LNCAP (cell line): Measurements from ENCODE around the gene PTPRM.

Experiments
- TF ChIP-seq, protein P1 (sequence below): fragments of 450-650 bp; IDR thresholded peaks from 2 replicates; pipeline ENCODE4 v1.5.1; 2017; ENCODE audit warnings: mild to moderate bottlenecking

PTPRM gene

DNA sequence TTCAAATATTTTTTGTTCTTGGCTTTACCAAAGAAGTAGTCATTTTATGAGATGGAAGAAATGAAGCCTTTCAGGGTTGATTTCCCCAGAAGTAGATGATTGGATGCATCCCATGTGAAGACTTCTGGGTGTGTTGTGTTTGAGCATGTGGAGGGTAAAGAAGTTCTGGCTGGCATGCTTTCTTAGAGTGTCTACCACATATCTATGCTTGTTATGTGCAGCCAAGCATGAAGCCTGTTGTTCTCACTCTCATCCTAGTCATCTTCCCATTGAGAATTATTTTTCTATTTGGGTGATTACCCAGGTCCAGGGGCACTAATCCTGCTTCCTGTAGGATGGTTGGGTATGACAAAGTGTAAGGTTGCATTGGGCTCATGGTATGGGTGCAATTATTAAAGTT is 472.9 kb downstream of the PTPRM start:
- TF ChIP-seq, protein P1, sequence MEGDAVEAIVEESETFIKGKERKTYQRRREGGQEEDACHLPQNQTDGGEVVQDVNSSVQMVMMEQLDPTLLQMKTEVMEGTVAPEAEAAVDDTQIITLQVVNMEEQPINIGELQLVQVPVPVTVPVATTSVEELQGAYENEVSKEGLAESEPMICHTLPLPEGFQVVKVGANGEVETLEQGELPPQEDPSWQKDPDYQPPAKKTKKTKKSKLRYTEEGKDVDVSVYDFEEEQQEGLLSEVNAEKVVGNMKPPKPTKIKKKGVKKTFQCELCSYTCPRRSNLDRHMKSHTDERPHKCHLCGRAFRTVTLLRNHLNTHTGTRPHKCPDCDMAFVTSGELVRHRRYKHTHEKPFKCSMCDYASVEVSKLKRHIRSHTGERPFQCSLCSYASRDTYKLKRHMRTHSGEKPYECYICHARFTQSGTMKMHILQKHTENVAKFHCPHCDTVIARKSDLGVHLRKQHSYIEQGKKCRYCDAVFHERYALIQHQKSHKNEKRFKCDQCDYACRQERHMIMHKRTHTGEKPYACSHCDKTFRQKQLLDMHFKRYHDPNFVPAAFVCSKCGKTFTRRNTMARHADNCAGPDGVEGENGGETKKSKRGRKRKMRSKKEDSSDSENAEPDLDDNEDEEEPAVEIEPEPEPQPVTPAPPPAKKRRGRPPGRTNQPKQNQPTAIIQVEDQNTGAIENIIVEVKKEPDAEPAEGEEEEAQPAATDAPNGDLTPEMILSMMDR = no peak

DNA sequence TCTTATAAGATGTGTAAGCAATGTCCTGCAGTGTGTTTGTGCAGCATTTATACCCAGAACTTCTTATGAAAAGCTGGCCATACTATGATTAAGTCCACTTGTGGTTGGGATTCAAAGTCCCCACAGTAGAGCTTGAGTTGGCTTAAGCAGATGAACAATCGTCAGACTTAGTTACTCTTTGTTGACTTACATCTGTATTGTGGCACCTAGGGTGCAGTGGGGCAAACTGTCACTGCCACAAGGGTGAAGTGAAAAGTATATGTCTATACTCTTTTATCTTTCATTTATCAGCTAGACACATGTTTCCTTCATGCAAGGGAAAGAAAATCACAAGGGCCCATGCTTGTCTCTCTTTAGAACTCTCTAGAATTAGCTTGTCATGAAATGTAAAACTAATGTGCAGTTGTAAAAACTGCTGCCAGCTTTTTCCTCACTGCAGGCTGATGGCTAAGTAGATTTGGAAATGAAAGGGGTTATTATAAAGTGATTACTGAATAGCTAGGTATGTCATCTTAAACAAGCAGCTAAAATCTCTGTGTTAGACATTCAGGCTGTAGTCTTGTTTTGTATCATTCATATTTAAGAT is 474.5 kb downstream of the PTPRM start:
- TF ChIP-seq, protein P1 = no peak

DNA sequence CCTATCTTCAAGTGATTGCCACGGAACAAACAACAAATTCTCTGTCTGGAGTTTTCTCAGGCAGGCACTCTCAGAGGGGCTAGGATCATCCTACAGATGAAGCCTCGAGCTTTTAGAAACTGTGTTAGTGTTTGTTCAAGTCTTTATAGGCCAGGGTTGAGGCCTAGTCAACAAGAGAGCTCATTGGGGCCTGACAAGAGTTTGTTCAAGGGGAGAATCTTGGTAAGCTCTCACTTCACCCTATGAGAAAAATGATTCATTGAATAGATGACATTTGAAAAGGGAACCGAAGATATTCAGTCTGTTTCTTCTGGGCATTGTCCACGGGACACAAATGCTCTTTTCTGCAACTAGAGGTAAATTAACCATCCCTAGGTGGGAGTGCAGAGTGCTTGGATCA is 476.9 kb downstream of the PTPRM start:
- TF ChIP-seq, protein P1 = no peak

DNA sequence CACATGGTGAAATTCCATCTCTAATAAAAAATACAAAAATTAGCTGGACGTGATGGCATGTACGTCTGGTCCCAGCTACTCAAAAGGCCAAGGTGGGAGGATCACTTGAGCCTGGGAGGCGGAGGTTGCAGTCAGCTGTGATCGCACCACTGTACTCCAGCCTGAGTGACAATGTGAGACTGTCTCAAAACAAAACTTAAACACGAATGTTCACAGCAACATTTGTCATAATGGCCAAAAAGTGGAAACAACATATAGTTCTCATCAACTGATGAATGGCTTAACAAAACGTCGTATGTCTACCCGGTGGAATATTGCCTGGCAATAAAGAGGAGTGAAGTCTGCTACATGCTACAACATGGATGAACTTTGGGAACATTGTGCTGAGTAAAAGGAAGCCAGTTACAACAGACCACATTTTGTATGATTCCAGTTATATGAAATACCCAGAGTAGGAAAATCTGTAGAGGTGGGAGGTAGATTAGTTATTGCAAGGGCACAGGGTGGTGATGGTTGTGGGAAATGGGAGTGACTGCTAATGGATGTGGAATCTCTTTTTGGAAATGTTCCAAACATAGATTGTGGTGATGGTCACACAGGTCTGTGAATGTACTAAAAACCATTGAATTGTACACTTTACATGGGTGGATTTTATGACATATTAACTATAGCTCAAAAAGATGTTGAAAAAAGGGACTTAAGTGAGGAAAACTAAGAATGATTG is 478.2 kb downstream of the PTPRM start:
- TF ChIP-seq, protein P1 = no peak

DNA sequence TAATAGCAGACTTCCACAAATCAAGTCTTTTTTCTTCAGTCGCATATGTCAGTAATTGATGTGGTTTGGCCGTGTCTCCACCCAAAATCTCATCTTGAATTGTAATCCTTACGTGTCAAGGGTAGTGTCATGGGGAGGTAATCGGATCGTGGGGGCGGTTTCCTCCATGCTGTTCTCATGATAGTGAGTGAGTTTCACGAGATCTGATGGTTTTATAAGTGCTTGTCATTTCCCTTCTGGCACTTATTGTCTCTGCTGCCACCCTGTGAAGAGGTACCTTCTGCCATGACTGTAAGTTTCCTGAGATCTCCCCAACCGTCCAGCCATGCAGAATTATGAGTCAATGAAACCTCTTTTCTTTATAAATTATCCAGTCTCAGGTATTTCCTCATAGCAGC is 478.8 kb downstream of the PTPRM start:
- TF ChIP-seq, protein P1 = no peak

DNA sequence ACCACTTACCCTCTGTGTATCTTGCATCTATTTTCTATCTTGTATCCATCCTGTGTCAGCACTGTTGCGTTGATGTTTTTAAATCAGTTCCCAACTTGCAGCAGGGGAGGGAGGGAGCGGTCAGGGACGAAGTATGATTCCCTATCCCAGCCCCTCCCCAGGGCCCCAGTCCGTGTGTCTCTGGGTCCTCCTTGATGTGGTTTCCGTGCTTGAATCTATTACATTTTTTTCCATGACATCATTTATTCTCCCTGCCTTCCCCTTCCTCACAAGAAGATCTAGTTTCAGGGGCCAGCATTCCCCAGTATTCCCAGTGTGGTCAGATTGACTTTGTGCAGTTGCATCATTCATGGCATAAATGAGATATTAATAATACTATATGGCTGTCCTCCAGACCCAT is 479.3 kb downstream of the PTPRM start:
- TF ChIP-seq, protein P1 = no peak

DNA sequence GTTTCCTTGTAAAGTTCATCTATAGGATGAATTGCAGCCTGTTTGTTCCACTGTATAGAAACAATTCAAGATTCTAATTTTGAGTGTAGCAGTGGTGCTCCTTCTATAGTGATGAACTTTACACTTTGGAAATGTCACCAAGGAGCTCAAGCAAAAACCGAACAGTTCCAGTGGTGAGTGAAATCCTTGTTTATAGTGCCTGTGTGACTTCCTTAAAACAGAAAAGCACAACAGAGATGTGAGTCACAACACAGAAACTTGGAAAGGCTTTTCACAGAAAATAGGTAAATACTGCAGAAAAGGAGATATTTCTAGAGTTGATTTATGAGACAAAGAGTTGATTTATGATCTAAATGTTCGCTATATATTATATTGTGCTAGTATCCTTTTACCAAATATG is 482.0 kb downstream of the PTPRM start:
- TF ChIP-seq, protein P1 = no peak
